Colonic mucosa (tissue), 4 donors: Measurements from ENCODE around the gene PEBP1. TPM values are rescaled to one million over a fixed set of nuclear protein-coding genes. Genes with fewer than 3 reads are reported as not detected.

Experiments used
- DNase-seq: peaks from one replicate; pipeline ENCODE4 v3.0.0-alpha.2; 2020
- H3K27ac ChIP-seq: fragments of 200-600 bp; one replicate; pipeline ENCODE4 v1.8.0; 2021
- H3K27me3 ChIP-seq: fragments of 200-600 bp; one replicate; pipeline ENCODE4 v1.8.0; 2021
- H3K36me3 ChIP-seq: fragments of 200-600 bp; one replicate; pipeline ENCODE4 v1.8.0; 2021
- H3K4me1 ChIP-seq: fragments of 200-600 bp; one replicate; pipeline ENCODE4 v1.8.0; 2021; ENCODE audit warnings: mild to moderate bottlenecking
- H3K4me3 ChIP-seq: fragments of 200-600 bp; one replicate; pipeline ENCODE4 v1.8.0; 2021
- H3K9ac ChIP-seq, 2 donors: one replicate each; pipeline ENCODE4 v1.7.0; 2013; ENCODE audit warnings: control low read depth in 2 of 2, low read depth in 2 of 2, low read length in 2 of 2
- H3K9me3 ChIP-seq: fragments of 200-600 bp; one replicate; pipeline ENCODE4 v1.8.0; 2021
- CTCF ChIP-seq: fragments of 200-600 bp; IDR thresholded peaks from one replicate; pipeline ENCODE4 v1.8.0; 2022; ENCODE audit warnings: antibody characterized with exemption, mild to moderate bottlenecking
- intact Hi-C: fragments of 100-400 bp; cut with DNase I; formaldehyde crosslinking; loops from one replicate; pipeline ENCODE4 v1.14.1; 2022
- total RNA-seq, 2 donors: library from RNA; stranded (reverse); fragmentation: NEBNext Ultra II Directional in 1 of 2; extraction: Animal tissue kit (Norgen Biotek cat#: 25700) in 1 of 2; gene quantifications; one replicate each; pipeline ENCODE4 v1.2.1, GENCODE V29; 2021
- donor health status: healthy.
- donor health status: DM: no; HTN: no; CAD: no.
- donor health status: DM: no; HTN: no; CAD: no.

Gene PEBP1
- total RNA-seq, 2 donors from 2014 or later = 211 to 215 TPM

GRCh38 chr12:118145798-118146156 lies 9.9 kb downstream of the PEBP1 start:
- Histone ChIP-seq H3K27ac (no peak overlapping the region), H3K9me3 (no peaks in the 10 kb centered on the region), H3K36me3 (no peaks in the 10 kb centered on the region), H3K27me3 (no peaks in the 10 kb centered on the region), H3K9ac (no peak overlapping the region), H3K4me3 (no peak overlapping the region), H3K4me1 (no peaks in the 10 kb centered on the region)
- DNase-seq = no peak
- intact Hi-C loops = no loop called here
- no peak for TF ChIP-seq CTCF

DNA sequence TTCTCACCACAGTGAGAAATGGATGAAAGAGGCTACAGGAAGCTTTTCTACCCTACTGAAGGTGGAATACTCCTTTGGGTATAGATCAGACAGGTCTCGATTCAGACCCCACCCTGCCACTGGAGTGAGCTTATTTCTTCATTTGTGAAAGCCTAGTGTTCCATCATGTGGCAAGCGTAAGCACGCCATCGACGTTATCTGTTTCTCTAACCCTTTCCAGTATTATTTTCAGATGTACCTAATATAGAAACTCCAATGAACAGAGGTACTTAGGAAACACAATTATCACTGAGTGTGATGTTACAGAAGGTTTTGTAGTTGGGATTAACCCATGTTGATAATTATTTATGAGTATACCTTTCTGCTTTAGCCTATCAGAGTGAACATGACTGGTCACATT lies 12.4 kb downstream of the PEBP1 start:
- H3K36me3 ChIP-seq = no peaks in the 10 kb centered on the region

GRCh38 chr12:118150625-118151024 lies 14.7 kb downstream of the PEBP1 start:
- Histone ChIP-seq H3K36me3 (no peaks in the 10 kb centered on the region), H3K9ac (no peak overlapping the region), H3K4me3 (no peak overlapping the region), H3K4me1 (no peaks in the 10 kb centered on the region), H3K27me3 (no peaks in the 10 kb centered on the region), H3K27ac (no peak overlapping the region), H3K9me3 (no peaks in the 10 kb centered on the region)
- intact Hi-C loops = no loop called here
- no peak for DNase-seq
- TF ChIP-seq CTCF = no peak

More for the DNA sequence above, 12.4 kb downstream of the PEBP1 start:
- no peaks in the 10 kb centered on the region for H3K27me3 ChIP-seq
- no peak overlapping the region for H3K4me3 ChIP-seq
- H3K9me3 ChIP-seq = no peaks in the 10 kb centered on the region
- no peaks in the 10 kb centered on the region for H3K4me1 ChIP-seq
- H3K9ac ChIP-seq = no peak overlapping the region
- intact Hi-C loops = no loop called here
- no peak for DNase-seq
- no peak overlapping the region for H3K27ac ChIP-seq
- no peak for TF ChIP-seq CTCF

DNA sequence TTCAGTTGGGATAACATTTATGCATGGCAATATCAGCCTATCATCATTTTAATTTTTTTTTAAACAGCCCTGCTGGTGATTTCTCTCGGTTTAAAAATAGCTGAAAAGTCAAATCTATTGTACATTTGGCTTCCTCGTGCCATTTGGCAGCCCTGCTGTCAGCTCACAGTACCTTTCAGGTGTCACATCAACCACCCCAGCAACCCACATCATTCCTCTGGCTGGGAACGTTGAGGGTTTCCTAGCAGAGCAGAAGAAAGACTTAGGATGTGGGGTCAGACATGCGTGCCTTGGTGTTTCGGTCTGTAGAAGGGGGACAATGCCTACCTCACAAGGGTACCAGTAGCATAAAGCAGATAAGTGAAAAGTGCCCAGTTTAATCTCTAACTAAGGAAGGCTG lies 15.8 kb downstream of the PEBP1 start:
- Histone ChIP-seq H3K9ac (no peak overlapping the region), H3K4me3 (no peak overlapping the region), H3K27me3 (no peaks in the 10 kb centered on the region), H3K36me3 (no peaks in the 10 kb centered on the region), H3K4me1 (no peaks in the 10 kb centered on the region), H3K9me3 (no peaks in the 10 kb centered on the region), H3K27ac (no peak overlapping the region)
- no peak for TF ChIP-seq CTCF
- no peak for DNase-seq
- intact Hi-C loops = no loop called here

GRCh38 chr12:118160536-118160935 lies 24.6 kb downstream of the PEBP1 start:
- H3K4me1 ChIP-seq = no peaks in the 10 kb centered on the region
- no peaks in the 10 kb centered on the region for H3K9me3 ChIP-seq
- no peak for DNase-seq
- TF ChIP-seq CTCF = no peak
- no peak overlapping the region for H3K27ac ChIP-seq
- H3K27me3 ChIP-seq = no peaks in the 10 kb centered on the region
- no peak overlapping the region for H3K4me3 ChIP-seq
- intact Hi-C loops = no loop called here
- no peak overlapping the region for H3K9ac ChIP-seq
- H3K36me3 ChIP-seq = peaks cover 4% of the 10 kb centered on the region
